Measurements from ENCODE around the gene RBM14.

- TF ChIP-seq CTCF (IDR thresholded peaks at IDR 0.05) = no peak
- TF ChIP-seq POLR2AphosphoS5 (IDR thresholded peaks at IDR 0.05) = no peak
Measured at GRCh38 chr11:66612458-66612857, 4.0 kb upstream of the RBM14 start.

All from sigmoid colon (tissue), 4 donors.